ENCODE measurements around the gene EIF3J. TPM values are rescaled to one million over a fixed set of nuclear protein-coding genes. Genes with fewer than 3 reads are reported as not detected.

EIF3J gene
- polyA plus RNA-seq, 2 of the 4 experiments (the other 2 are of a cell fraction) = 90.6 to 114 TPM

- no peak for TF ChIP-seq PHF8 (IDR thresholded peaks at IDR 0.05; ENCODE audit: borderline replicate concordance, low read depth)
- no peak for TF ChIP-seq NR3C1 (IDR thresholded peaks at IDR 0.05)
- TF ChIP-seq MAFK (IDR thresholded peaks at IDR 0.05; ENCODE audit: partially characterized antibody) = no peak
- no peak for TF ChIP-seq EHMT2 (IDR thresholded peaks at IDR 0.05; ENCODE audit: low read depth)
These were observed 35.1 kb upstream of the EIF3J start (continued) for GRCh38 chr15:44501768-44502366.

GRCh38 chr15:44516436-44516835 lies 20.5 kb upstream of the EIF3J start:
- FAIRE-seq (no peak), DNase-seq (ENCODE audit: low read depth in 1 of 2, low spot score in 1 of 2) (no peak), ATAC-seq (no peak)
- Histone ChIP-seq H3K9me3 (no peaks in the 10 kb centered on the region), H3K4me2 (no peak overlapping the region), H3K4me1 (no peaks in the 10 kb centered on the region), H3K27ac (no peak overlapping the region), H3K4me3 (no peak overlapping the region)
- CTCF ChIA-PET = interaction anchor here (0.8 to 1.1 kb wide), 2 partner anchors 20 to 613 kb away, joined by 3 to 4 read pairs; no protein-coding TSS in a partner anchor
- POLR2A ChIA-PET = no interaction called here
- no peak for TF ChIP-seq EHF (CRISPR knock-in tag; IDR thresholded peaks at IDR 0.05)
- no peak for TF ChIP-seq NR3C1 (IDR thresholded peaks at IDR 0.05)
- no peak for TF ChIP-seq SREBF2 (IDR thresholded peaks at IDR 0.05)
- TF ChIP-seq FOSB (CRISPR knock-in tag; IDR thresholded peaks at IDR 0.05) = no peak
- no peak for TF ChIP-seq REST (IDR thresholded peaks at IDR 0.05)
- TF ChIP-seq HEYL (CRISPR knock-in tag; IDR thresholded peaks at IDR 0.05) = no peak
- TF ChIP-seq RARB (CRISPR knock-in tag; IDR thresholded peaks at IDR 0.05) = no peak
- TF ChIP-seq PBX3 (IDR thresholded peaks at IDR 0.05) = no peak
- no peak for TF ChIP-seq ZFP36 (IDR thresholded peaks at IDR 0.05; ENCODE audit: borderline replicate concordance, partially characterized antibody)
- no peak for TF ChIP-seq FOXS1 (CRISPR knock-in tag; IDR thresholded peaks at IDR 0.05)
- no peak for TF ChIP-seq MAX (IDR thresholded peaks at IDR 0.05)

- no peak overlapping the region for H3K4me3 ChIP-seq
- no peak for TF ChIP-seq EHMT2 (IDR thresholded peaks at IDR 0.05; ENCODE audit: low read depth)
- TF ChIP-seq MAFK (IDR thresholded peaks at IDR 0.05; ENCODE audit: partially characterized antibody) = peak; percentile 21
- no peak for DNase-seq (ENCODE audit: low read depth in 1 of 2, low spot score in 1 of 2)
- ChIA-PET CTCF (no interaction called here), POLR2A (no interaction called here)
- no peak for ATAC-seq
- H3K4me1 ChIP-seq = no peaks in the 10 kb centered on the region
- H3K4me2 ChIP-seq = no peak overlapping the region
- no peaks in the 10 kb centered on the region for H3K9me3 ChIP-seq
- FAIRE-seq = no peak
- H3K27ac ChIP-seq = no peak overlapping the region
- 95% methylated on average over 6 of the region's 6 CpGs for WGBS (ENCODE audit: missing lambda C conversion rate)
These were observed 17.4 kb upstream of the EIF3J start for GRCh38 chr15:44519537-44519936.

- TF ChIP-seq TFCP2L1 (CRISPR knock-in tag; IDR thresholded peaks at IDR 0.05) (no peak), FOSB (CRISPR knock-in tag; IDR thresholded peaks at IDR 0.05) (no peak), ZC3H11A (IDR thresholded peaks at IDR 0.05) (no peak), JUNB (IDR thresholded peaks at IDR 0.05) (no peak), EHF (CRISPR knock-in tag; IDR thresholded peaks at IDR 0.05) (no peak), TP53 (CRISPR knock-in tag; IDR thresholded peaks at IDR 0.05) (no peak), NPAS2 (CRISPR knock-in tag; IDR thresholded peaks at IDR 0.05; ENCODE audit: borderline replicate concordance) (no peak), KDM1A (IDR thresholded peaks at IDR 0.05; ENCODE audit: low read depth) (no peak), NFE2L2 (conservative IDR thresholded peaks at IDR 0.05; ENCODE audit: low read length) (no peak), ZSCAN20 (CRISPR knock-in tag; IDR thresholded peaks at IDR 0.05) (no peak), HES2 (IDR thresholded peaks at IDR 0.05) (no peak), ATOH8 (CRISPR knock-in tag; IDR thresholded peaks at IDR 0.05; ENCODE audit: low read depth) (no peak), HEYL (CRISPR knock-in tag; IDR thresholded peaks at IDR 0.05) (no peak), ZFP36 (IDR thresholded peaks at IDR 0.05; ENCODE audit: borderline replicate concordance, partially characterized antibody) (no peak), POLR2AphosphoS2 (conservative IDR thresholded peaks at IDR 0.05; ENCODE audit: low read length) (no peak), CBX8 (IDR thresholded peaks at IDR 0.05) (no peak), MYC (IDR thresholded peaks at IDR 0.05; ENCODE audit: borderline replicate concordance, low read length) (no peak)
- FAIRE-seq = no peak
- no peak for DNase-seq (ENCODE audit: low read depth in 1 of 2, low spot score in 1 of 2)
- ATAC-seq = no peak
- Histone ChIP-seq H3K9me3 (no peaks in the 10 kb centered on the region), H3K27ac (no peak overlapping the region), H3K4me1 (no peaks in the 10 kb centered on the region), H3K4me3 (no peak overlapping the region), H3K4me2 (no peak overlapping the region)
- 90% methylated on average over 1 of the region's 1 CpG for WGBS (ENCODE audit: missing lambda C conversion rate)
- ChIA-PET CTCF (no interaction called here), POLR2A (no interaction called here)
These were observed 11.9 kb upstream of the EIF3J start for GRCh38 chr15:44525018-44525417.

Measured in A549 (cell line).